ENCODE data around the gene RHOBTB3. TPM values are rescaled to one million over a fixed set of nuclear protein-coding genes. Genes with fewer than 3 reads are reported as not detected.

The RHOBTB3 gene
- total and polyA plus RNA-seq, 10 of the 15 experiments (the other 5 are each of a cell fraction or from before 2014, with no cell fraction given), result 3.6 to 42.8 (median 8.4) TPM

DNA sequence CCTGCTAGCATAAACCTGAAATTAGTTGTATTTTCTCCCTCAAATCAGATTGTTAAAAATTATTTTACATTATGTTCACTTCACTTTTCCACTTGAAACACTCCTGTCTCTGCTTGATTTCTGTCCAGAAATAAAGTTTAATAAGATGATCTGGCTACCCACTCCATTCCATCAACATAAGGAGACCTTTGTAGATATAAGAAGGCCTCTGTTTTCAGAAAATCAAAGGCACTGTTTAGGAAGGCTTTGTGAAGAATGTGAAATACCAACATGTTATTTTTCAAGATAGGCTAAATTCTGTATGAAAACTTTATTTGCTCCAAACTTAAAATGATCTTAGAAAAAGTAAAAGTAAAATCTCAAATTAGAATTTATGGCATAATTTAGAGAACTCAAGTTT, 15.1 kb downstream of the RHOBTB3 start:
- TF ChIP-seq EGR1 (IDR thresholded peaks at IDR 0.05; ENCODE audit: borderline replicate concordance in 1 of 2, low read depth in 2 of 2, low read length in 2 of 2) (no peak), TCF12 (IDR thresholded peaks at IDR 0.05; ENCODE audit: low read depth, low read length) (no peak), EED (IDR thresholded peaks at IDR 0.05; ENCODE audit: low read depth) (no peak), KAT2A (conservative IDR thresholded peaks at IDR 0.05; ENCODE audit: control insufficient read depth, low read depth, low read length) (no peak), MXI1 (IDR thresholded peaks at IDR 0.05; ENCODE audit: low read depth, low read length) (no peak), SUPT20H (IDR thresholded peaks at IDR 0.05; ENCODE audit: borderline replicate concordance, control insufficient read depth, low read depth, low read length) (no peak)
- TF ChIP-seq, protein P1, sequence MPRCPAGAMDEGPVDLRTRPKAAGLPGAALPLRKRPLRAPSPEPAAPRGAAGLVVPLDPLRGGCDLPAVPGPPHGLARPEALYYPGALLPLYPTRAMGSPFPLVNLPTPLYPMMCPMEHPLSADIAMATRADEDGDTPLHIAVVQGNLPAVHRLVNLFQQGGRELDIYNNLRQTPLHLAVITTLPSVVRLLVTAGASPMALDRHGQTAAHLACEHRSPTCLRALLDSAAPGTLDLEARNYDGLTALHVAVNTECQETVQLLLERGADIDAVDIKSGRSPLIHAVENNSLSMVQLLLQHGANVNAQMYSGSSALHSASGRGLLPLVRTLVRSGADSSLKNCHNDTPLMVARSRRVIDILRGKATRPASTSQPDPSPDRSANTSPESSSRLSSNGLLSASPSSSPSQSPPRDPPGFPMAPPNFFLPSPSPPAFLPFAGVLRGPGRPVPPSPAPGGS (IDR thresholded peaks at IDR 0.05; ENCODE audit: borderline replicate concordance, insufficient read depth, low read depth, low read length, poor library complexity, severe bottlenecking), result no peak
- TF ChIP-seq, protein P2, sequence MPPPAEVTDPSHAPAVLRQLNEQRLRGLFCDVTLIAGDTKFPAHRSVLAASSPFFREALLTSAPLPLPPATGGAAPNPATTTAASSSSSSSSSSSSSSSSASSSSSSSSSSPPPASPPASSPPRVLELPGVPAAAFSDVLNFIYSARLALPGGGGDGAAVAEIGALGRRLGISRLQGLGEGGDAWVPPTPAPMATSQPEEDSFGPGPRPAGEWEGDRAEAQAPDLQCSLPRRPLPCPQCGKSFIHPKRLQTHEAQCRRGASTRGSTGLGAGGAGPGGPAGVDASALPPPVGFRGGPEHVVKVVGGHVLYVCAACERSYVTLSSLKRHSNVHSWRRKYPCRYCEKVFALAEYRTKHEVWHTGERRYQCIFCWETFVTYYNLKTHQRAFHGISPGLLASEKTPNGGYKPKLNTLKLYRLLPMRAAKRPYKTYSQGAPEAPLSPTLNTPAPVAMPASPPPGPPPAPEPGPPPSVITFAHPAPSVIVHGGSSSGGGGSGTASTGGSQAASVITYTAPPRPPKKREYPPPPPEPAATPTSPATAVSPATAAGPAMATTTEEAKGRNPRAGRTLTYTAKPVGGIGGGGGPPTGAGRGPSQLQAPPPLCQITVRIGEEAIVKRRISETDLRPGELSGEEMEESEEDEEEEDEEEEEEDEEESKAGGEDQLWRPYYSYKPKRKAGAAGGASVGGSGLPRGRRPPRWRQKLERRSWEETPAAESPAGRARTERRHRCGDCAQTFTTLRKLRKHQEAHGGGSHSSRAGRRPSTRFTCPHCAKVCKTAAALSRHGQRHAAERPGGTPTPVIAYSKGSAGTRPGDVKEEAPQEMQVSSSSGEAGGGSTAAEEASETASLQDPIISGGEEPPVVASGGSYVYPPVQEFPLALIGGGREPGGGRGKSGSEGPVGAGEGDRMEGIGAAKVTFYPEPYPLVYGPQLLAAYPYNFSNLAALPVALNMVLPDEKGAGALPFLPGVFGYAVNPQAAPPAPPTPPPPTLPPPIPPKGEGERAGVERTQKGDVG (CRISPR knock-in tag; IDR thresholded peaks at IDR 0.05), result no peak
- Histone ChIP-seq H3K4me3 (no peak overlapping the region), H2AFZ (ENCODE audit: control insufficient read depth, low read depth, low read length) (no peak overlapping the region), H3K4me2 (ENCODE audit: control insufficient read depth, insufficient read depth) (no peak overlapping the region), H3K9me3 (replicated peaks; ENCODE audit: control insufficient read depth, insufficient read depth, low read length) (no peaks in the 10 kb centered on the region), H3K79me2 (ENCODE audit: control insufficient read depth, insufficient read depth, low read length) (no peaks in the 10 kb centered on the region), H3K27me3 (replicated peaks in 1 of 2; ENCODE audit: control insufficient read depth in 2 of 2, insufficient read depth in 2 of 2, low read length in 1 of 2) (no peaks in the 10 kb centered on the region), H3K27ac (ENCODE audit: control insufficient read depth, insufficient read depth) (no peak overlapping the region), H3K9ac (ENCODE audit: control insufficient read depth, insufficient read depth, low read length) (no peak overlapping the region), H3K36me3 (ENCODE audit: control insufficient read depth in 2 of 2, insufficient read depth in 2 of 2, low read length in 1 of 2) (peaks cover 0 to 3% of the 10 kb centered on the region in 2 experiments; a peak in 2 of 4 replicates), H3K4me1 (ENCODE audit: control insufficient read depth, insufficient read depth, low read length) (no peaks in the 10 kb centered on the region), H4K20me1 (ENCODE audit: control insufficient read depth, insufficient read depth) (no peaks in the 10 kb centered on the region)
- RAD21 ChIA-PET (ENCODE audit: unreplicated experiment), result interaction anchor here (3.0 kb wide), 1 partner anchor 10 kb away, joined by 17 read pairs; no protein-coding TSS in a partner anchor
- intact Hi-C loops (cut with micrococcal nuclease; ENCODE audit: unreplicated experiment), result no loop called here
- no peak for ATAC-seq
- in situ Hi-C loops (cut with MboI), result no loop called here
- no peak for DNase-seq (ENCODE audit: low read depth, low spot score)
- SMC1A ChIA-PET (ENCODE audit: uncharacterized antibody, unreplicated experiment), result interaction anchor here (1.0 to 4.8 kb wide), 7 partner anchors 9 to 82 kb away, joined by 3 to 33 read pairs (median 4); partner anchors contain the start of gene RHOBTB3
- no TSS peak for BruUV-seq (replicated peaks)
- POLR2A ChIA-PET, result interaction anchor here (1.4 kb wide), 1 partner anchor 12 kb away, joined by 7 read pairs; no protein-coding TSS in a partner anchor
- CTCF ChIA-PET, result interaction anchor here (1.0 to 2.0 kb wide), 3 partner anchors 11 to 35 kb away, joined by 3 to 7 read pairs (median 4); no protein-coding TSS in a partner anchor
- FAIRE-seq, result no peak
